HEK293T (cell line): Measurements from ENCODE around the gene ZNF343.

ENCODE experiments used
- ARNT ChIP-seq: fragments of 450-650 bp; IDR thresholded peaks from 2 replicates; pipeline ENCODE4 v1.6.1; 2017; ENCODE audit warnings: mild to moderate bottlenecking
- ELF4 ChIP-seq: fragments of 450-650 bp; IDR thresholded peaks from 2 replicates; pipeline ENCODE4 v1.6.1; 2017; ENCODE audit warnings: antibody characterized with exemption
- FOXA1 ChIP-seq: fragments of 450-650 bp; IDR thresholded peaks from 2 replicates; pipeline ENCODE4 v1.6.1; 2016; ENCODE audit warnings: mild to moderate bottlenecking
- ZNF384 ChIP-seq: fragments of 450-650 bp; IDR thresholded peaks from 2 replicates; pipeline ENCODE4 v1.6.1; 2016

DNA sequence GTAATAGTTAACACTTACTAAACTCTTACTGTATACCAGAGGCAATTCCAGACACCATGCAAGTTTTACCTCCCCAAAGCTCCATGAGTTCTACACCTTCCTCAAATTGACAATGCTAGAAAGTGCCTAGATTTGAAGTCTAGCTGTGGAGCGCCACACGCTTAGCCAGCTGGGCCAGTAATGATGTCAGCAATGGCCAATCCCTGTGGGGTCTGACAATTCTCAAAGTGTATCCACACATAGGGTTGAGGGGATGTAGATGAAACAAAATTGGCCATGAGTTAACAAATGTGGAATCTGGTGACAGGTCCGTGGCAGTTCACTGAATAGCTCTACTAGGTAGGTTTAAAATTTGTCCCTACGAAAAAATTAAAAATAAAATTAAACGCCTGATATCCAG is 1.3 kb downstream of the ZNF343 start:
- TF ChIP-seq FOXA1 = no peak
- no peak for TF ChIP-seq ELF4
- no peak for TF ChIP-seq ZNF384
- no peak for TF ChIP-seq ARNT
